Stimulated activated CD8-positive, alpha-beta memory T cell treated with anti-CD3 and anti-CD28 coated beads, Interleukin-7, amount 100 ng/mL, for 1 hour (primary cell): Measurements from ENCODE around the gene ZFP62.
"Not testable (repeated sequence)": the region's sequence is repeated elsewhere in the genome, so short reads cannot be mapped to it uniquely, and the experiment has no call there.

Source experiments
- DNase-seq, 2 donors: peaks; one replicate each; pipeline ENCODE4 v3.0.0-alpha.2; 2020; ENCODE audit warnings: low read depth in 2 of 2

ZFP62 gene

GRCh38 chr5:180830253-180831138 lies 30.6 kb downstream of the ZFP62 start:
- DNase-seq, result peak; percentile 41

- DNase-seq, result no peak
Measured at GRCh38 chr5:180829726-180830125, 31.4 kb downstream of the ZFP62 start.

- DNase-seq, result not testable (repeated sequence)
Measured at GRCh38 chr5:180828756-180829531, 32.1 kb downstream of the ZFP62 start.

- not testable (repeated sequence) for DNase-seq
Measured at GRCh38 chr5:180827374-180827773, 33.7 kb downstream of the ZFP62 start.

- no peak for DNase-seq
Measured at GRCh38 chr5:180825768-180826525, 35.1 kb downstream of the ZFP62 start.

GRCh38 chr5:180824630-180825476 lies 36.2 kb downstream of the ZFP62 start:
- no peak for DNase-seq

GRCh38 chr5:180823940-180824629 lies 37.0 kb downstream of the ZFP62 start:
- DNase-seq, result no peak

GRCh38 chr5:180823346-180823745 lies 37.7 kb downstream of the ZFP62 start:
- DNase-seq, result no peak

GRCh38 chr5:180821538-180821937 lies 39.5 kb downstream of the ZFP62 start:
- no peak for DNase-seq

- DNase-seq, result no peak
Measured at GRCh38 chr5:180820788-180821321, 40.2 kb downstream of the ZFP62 start.

- no peak for DNase-seq
Measured at GRCh38 chr5:180818677-180819341, 42.3 kb downstream of the ZFP62 start.

- DNase-seq, result no peak
Measured at GRCh38 chr5:180817893-180818674, 43.0 kb downstream of the ZFP62 start.

GRCh38 chr5:180816608-180817534 lies 44.2 kb downstream of the ZFP62 start:
- no peak for DNase-seq

- DNase-seq, result no peak
Measured at GRCh38 chr5:180815293-180815917, 45.7 kb downstream of the ZFP62 start.

GRCh38 chr5:180813420-180813819 lies 47.7 kb downstream of the ZFP62 start:
- DNase-seq, result no peak

- DNase-seq, result no peak
Measured at GRCh38 chr5:180811623-180812124, 49.4 kb downstream of the ZFP62 start.

- no peak for DNase-seq
Measured at GRCh38 chr5:180810959-180811622, 50.0 kb downstream of the ZFP62 start.
